ENCODE data around the gene OGDH.

Gene OGDH

DNA sequence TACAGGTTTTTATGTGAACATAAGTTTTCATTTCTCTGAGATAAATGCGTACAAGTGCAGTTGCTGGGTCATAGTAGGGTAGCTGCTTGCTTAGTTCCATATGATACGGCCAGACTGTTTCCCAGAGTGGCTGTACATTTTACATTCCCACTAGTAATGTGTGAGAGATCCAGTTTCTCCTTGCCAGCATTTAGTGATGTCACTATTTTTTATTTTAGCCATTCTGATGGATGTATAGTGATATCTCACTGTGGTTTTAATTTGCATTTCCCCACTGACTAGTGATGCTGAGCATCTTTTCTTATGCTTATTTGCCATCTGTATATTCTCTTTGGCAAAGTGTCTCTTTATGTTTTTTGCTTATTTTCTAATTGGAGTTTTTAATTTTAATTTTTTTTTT lies 146.4 kb downstream of the OGDH start:
- H3K27me3 Mint-ChIP-seq, result no peaks in the 10 kb centered on the region
- no peak for ATAC-seq
- H3K27ac Mint-ChIP-seq, result peak overlapping the region; percentile 74
- peaks cover 60% of the 10 kb centered on the region for H3K4me1 Mint-ChIP-seq
- H3K4me3 Mint-ChIP-seq, result peak overlapping the region; percentile 63
- peaks cover 16% of the 10 kb centered on the region for H3K36me3 Mint-ChIP-seq
- H3K9me3 Mint-ChIP-seq, result no peaks in the 10 kb centered on the region

DNA sequence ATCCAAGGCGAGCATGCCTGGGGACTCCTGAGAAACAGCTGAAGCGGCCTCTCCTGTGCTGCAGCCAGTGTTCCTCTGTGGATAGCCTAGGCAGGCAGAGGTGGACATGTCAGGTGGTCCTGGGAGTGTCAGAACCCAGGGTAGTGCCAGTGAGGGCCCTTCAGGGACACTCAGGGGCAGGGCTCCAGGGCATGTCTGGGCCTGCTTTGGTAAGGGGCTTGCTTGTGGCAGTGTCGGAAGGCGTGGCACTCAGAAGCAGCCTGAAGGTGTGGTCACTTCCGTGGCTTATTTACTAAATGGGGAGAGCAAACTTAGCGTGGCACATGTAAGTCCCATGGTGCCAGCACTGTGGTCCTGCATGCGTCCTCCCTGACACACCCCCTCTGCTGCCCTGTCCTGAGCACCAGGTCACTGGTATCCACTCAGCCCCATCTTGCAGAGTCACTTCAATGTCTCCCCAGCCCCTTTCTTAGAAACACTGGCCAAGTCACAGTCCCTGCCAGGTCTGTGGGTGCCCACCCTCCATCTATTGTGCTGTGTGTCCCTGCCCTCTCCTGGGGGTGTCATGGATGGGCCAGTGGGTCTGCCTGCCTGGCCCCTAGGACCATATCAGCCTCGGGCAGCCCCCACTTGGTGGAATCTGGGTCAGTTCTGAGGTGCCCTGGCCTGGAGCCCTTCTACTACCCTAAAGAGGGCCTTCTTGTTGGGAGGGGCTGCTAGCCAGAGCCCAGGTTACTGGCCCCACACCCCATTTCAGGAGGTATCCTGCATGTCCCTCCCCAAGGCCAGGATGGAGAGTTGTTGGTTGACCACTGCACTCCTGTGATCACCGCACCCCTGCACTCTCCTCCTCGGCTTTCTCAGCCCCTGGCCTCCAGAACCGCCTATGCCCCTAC lies 148.6 kb downstream of the OGDH start:
- peak overlapping the region; percentile 74 for H3K27ac Mint-ChIP-seq
- H3K4me3 Mint-ChIP-seq, result no peak overlapping the region
- H3K9me3 Mint-ChIP-seq, result no peaks in the 10 kb centered on the region
- H3K4me1 Mint-ChIP-seq, result peaks cover 52% of the 10 kb centered on the region
- no peak for ATAC-seq
- H3K36me3 Mint-ChIP-seq, result peaks cover 28% of the 10 kb centered on the region
- H3K27me3 Mint-ChIP-seq, result no peaks in the 10 kb centered on the region

DNA sequence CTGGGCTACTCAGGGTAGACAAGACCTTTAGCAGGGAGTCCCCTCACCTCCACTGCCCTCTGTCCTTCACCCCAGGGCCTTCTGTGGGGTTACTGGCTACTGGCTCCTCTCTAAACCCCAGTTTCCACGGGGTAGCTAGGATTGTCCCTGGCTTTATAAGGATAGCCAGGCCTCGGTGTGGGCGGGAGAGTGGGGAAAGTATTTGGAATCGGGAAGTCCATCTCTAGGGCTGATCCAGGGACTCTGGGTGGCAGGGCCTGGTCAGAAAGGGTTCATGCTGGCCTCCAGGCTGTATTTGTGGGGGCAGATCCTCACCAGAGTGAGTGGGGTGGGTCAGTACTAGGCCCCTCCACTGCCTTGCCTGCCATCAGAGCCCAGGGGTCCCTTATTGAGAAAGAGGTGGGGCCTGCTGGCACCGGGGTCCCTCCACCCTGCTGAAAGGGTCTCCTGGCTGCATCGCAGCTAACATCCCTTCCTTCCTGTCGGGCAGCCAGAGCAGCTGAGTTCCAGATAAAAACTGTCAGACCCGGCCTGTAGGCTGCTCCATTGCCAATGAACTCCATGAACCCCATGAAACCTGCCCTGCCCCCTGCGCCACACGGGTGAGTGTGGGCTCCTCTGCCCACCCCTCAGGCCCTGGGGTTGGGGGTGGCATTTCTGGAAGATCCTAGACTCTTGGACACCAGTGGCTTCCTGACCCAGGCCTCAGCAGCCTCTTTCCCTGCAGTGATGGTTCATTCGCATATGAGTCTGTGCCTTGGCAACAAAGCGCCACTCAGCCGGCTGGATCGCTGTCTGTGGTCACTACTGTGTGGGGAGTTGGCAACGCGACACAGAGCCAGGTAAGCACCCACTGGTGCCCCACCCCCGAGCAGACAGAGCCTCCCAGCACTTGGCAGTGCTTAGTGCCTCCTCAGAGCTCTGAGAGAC lies 149.5 kb downstream of the OGDH start:
- Mint-ChIP-seq H3K4me3 (no peak overlapping the region), H3K27me3 (no peaks in the 10 kb centered on the region), H3K27ac (peak overlapping the region; percentile 74), H3K9me3 (no peaks in the 10 kb centered on the region), H3K4me1 (peaks cover 43% of the 10 kb centered on the region), H3K36me3 (peaks cover 28% of the 10 kb centered on the region)
- ATAC-seq, result no peak

DNA sequence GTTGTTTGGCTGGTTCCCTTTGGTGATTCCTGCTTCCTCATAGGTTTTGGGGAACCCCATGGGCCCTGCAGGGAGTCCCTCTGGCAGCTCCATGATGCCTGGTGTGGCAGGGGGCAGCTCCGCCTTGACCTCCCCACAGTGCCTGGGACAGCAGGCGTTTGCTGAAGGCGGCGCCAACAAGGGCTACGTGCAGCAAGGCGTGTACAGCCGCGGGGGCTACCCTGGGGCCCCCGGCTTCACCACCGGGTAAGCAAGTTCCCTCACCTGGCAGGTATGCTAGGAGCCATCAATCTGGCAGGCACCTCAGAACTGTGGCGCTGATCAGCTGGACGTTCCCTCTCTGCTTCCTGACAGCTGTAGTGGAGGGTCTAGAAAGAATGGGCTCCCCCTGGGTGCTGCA lies 150.5 kb downstream of the OGDH start:
- Mint-ChIP-seq H3K4me1 (peaks cover 33% of the 10 kb centered on the region), H3K27ac (no peak overlapping the region), H3K27me3 (no peaks in the 10 kb centered on the region), H3K9me3 (no peaks in the 10 kb centered on the region), H3K4me3 (no peak overlapping the region), H3K36me3 (peaks cover 23% of the 10 kb centered on the region)
- no peak for ATAC-seq

DNA sequence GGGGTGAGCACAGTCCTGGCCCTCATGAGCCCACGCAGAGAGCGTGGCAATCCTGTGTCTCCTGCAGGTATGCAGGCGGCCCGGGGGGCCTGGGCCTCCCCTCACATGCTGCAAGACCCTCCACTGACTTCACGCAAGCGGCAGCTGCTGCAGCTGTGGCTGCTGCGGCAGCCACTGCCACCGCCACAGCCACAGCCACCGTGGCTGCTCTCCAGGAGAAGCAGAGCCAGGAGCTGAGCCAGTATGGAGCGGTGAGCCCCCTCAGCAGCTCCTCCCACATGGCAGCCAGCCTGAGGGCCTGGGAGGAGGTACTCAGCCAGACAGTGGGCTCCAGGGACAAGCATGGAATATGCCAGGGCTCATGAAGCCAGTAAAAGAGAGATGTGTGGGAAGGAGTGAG lies 150.9 kb downstream of the OGDH start:
- H3K9me3 Mint-ChIP-seq, result no peaks in the 10 kb centered on the region
- peaks cover 29% of the 10 kb centered on the region for H3K4me1 Mint-ChIP-seq
- H3K36me3 Mint-ChIP-seq, result peaks cover 24% of the 10 kb centered on the region
- no peak overlapping the region for H3K27ac Mint-ChIP-seq
- no peak overlapping the region for H3K4me3 Mint-ChIP-seq
- no peaks in the 10 kb centered on the region for H3K27me3 Mint-ChIP-seq
- no peak for ATAC-seq

DNA sequence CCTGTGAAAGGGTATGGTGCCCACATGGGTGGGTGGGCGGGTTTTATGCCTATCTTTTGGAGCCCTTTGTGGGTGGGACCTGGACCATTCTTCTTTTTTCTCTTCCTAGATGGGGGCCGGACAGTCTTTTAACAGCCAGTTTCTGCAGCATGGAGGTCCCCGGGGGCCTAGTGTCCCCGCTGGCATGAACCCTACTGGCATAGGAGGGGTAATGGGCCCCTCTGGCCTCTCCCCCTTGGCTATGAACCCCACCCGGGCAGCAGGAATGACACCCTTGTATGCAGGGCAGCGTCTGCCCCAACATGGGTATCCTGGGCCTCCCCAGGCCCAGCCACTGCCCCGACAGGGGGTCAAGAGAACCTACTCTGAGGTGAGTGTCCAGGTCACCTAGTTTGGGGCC lies 151.3 kb downstream of the OGDH start:
- Mint-ChIP-seq H3K4me1 (peaks cover 25% of the 10 kb centered on the region), H3K36me3 (peaks cover 25% of the 10 kb centered on the region), H3K27ac (no peak overlapping the region), H3K4me3 (no peak overlapping the region), H3K27me3 (no peaks in the 10 kb centered on the region), H3K9me3 (no peaks in the 10 kb centered on the region)
- ATAC-seq, result no peak

All from stimulated activated memory B cell treated with anti-CD40 and anti-IgM and Interleukin-4, amounts not matched to agents 10 μg/mL and 1 μg/mL and 100 μg/mL, for 72 hours (primary cell).